H1 (cell line): Measurements from ENCODE around the gene CDKN2A. TPM values are rescaled to one million over a fixed set of nuclear protein-coding genes. Genes with fewer than 3 reads are reported as not detected.

ENCODE experiments used
- NANOG ChIP-seq: IDR thresholded peaks from 2 replicates; pipeline ENCODE4 v1.6.1; 2011; ENCODE audit warnings: low read length, low read depth, mild to moderate bottlenecking, inconsistent platforms; ENCODE audit not compliant: insufficient read depth, poor library complexity, severe bottlenecking
- POU5F1 ChIP-seq: IDR thresholded peaks from 2 replicates; pipeline ENCODE4 v1.6.1; 2011; ENCODE audit warnings: low read depth, mild to moderate bottlenecking, low read length, moderate library complexity
- polyA plus RNA-seq, 7 experiments: library from polyadenylated mRNA; depleted of rRNA in 3 of 7; stranded (reverse) in 5 of 7; unstranded in 2 of 7; fragments of >200 nt in 5 of 7; fragments of 200-250 nt in 2 of 7; gene quantifications; 1 replicate in 5 of 7; 2 replicates in 1 of 7; 4 replicates in 1 of 7; pipeline versions ENCODE4 v1.2.1 to v1.2.3, GENCODE V29; 2011 to 2013; ENCODE audit warnings: missing spikeins in 2 of 7, mixed read lengths in 2 of 7
- total RNA-seq: library from RNA; stranded (reverse); fragmentation: NEBNext Ultra II Directional; extraction: Animal tissue kit (Norgen Biotek cat#: 25700); gene quantifications from 2 replicates; pipeline ENCODE4 v1.2.1, GENCODE V29; 2021

CDKN2A gene
- total and polyA plus RNA-seq, 2 of the 8 experiments (the other 6 are each of a cell fraction or from before 2014, with no cell fraction given) = 0.51 to 0.73 TPM

DNA sequence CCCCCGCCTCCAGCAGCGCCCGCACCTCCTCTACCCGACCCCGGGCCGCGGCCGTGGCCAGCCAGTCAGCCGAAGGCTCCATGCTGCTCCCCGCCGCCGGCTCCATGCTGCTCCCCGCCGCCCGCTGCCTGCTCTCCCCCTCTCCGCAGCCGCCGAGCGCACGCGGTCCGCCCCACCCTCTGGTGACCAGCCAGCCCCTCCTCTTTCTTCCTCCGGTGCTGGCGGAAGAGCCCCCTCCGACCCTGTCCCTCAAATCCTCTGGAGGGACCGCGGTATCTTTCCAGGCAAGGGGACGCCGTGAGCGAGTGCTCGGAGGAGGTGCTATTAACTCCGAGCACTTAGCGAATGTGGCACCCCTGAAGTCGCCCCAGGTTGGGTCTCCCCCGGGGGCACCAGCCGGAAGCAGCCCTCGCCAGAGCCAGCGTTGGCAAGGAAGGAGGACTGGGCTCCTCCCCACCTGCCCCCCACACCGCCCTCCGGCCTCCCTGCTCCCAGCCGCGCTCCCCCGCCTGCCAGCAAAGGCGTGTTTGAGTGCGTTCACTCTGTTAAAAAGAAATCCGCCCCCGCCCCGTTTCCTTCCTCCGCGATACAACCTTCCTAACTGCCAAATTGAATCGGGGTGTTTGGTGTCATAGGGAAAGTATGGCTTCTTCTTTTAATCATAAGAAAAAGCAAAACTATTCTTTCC lies 19.3 kb downstream of the CDKN2A start (continued):
- no peak for TF ChIP-seq POU5F1
- no peak for TF ChIP-seq NANOG
- TF ChIP-seq, all 59 proteins: peak for 19
